ENCODE measurements around the gene GPR143. TPM values are rescaled to one million over a fixed set of nuclear protein-coding genes. Genes with fewer than 3 reads are reported as not detected.

GPR143 gene
- total and polyA plus RNA-seq, 2 donors (not counting 3 experiments of a cell fraction or from before 2014, with no cell fraction given) = 9.3 to 17.7 TPM

DNA sequence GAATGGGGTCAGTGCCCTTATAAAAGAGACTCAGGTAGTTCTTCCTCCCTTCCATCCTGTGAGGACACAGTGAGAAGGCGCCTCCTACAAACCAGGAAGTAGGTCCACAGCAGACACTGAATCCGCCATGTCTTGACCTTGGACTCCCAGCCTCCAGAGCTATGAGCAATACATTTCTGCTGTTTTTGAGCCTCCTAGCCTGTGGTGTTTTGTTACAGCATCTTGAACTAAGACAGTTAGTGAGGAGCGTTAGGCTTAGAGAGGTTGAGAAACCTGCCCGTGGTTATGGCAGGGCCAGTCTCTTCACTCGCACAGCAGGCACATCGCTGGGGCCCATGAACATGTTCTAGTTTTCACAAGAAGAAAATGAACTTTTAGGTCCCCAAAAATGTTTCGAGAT lies 40.3 kb upstream of the GPR143 start:
- no peak overlapping the region for H3K4me3 ChIP-seq (replicated peaks in 1 of 3; ENCODE audit: insufficient read depth in 1 of 3, low read depth in 1 of 3, low read length in 3 of 3)
- DNase-seq (ENCODE audit: low read depth, low spot score) (no peak), FAIRE-seq (no peak)
- BruUV-seq (replicated peaks) = no TSS peak
- H3K9ac ChIP-seq (replicated peaks; ENCODE audit: extremely low read depth, insufficient read depth, low read length) = no peak overlapping the region
- H3K27ac ChIP-seq (ENCODE audit: insufficient read depth, low read depth, low read length) = no peak overlapping the region
- H3K36me3 ChIP-seq (ENCODE audit: control insufficient read depth in 2 of 2, extremely low read depth in 1 of 2, insufficient read depth in 2 of 2, low read length in 2 of 2) = no peaks in the 10 kb centered on the region
- ChIA-PET POLR2A (no interaction called here), CTCF (no interaction called here)
- H3K4me2 ChIP-seq (ENCODE audit: insufficient read depth, low read length) = no peak overlapping the region
- intact Hi-C loops (cut with micrococcal nuclease) (no loop called here), dilution Hi-C loops (cut with MboI; ENCODE audit: extremely low pct_ligation_motif_present, low sequenced_read_pairs) (no loop called here)
- no peaks in the 10 kb centered on the region for H3K27me3 ChIP-seq (ENCODE audit: control insufficient read depth in 2 of 2, insufficient read depth in 2 of 2, low read length in 2 of 2)
- H3K4me1 ChIP-seq (ENCODE audit: control insufficient read depth, extremely low read depth, insufficient read depth, low read length) = no peaks in the 10 kb centered on the region
- no peaks in the 10 kb centered on the region for H4K20me1 ChIP-seq (replicated peaks; ENCODE audit: control insufficient read depth, extremely low read depth, insufficient read depth, low read length)
- no peak overlapping the region for H2AFZ ChIP-seq (ENCODE audit: low read depth, low read length)
- no peaks in the 10 kb centered on the region for H3K9me3 ChIP-seq (replicated peaks; ENCODE audit: control insufficient read depth, insufficient read depth, low read length)
- TF ChIP-seq JUN (IDR thresholded peaks at IDR 0.05; ENCODE audit: borderline replicate concordance, insufficient read depth, insufficient read length, low read depth) (no peak), MYC (IDR thresholded peaks at IDR 0.05; ENCODE audit: low read depth, low read length) (no peak), GATA2 (IDR thresholded peaks at IDR 0.05; ENCODE audit: insufficient read depth, insufficient read length, low read depth, low read length) (no peak), EZH2 (IDR thresholded peaks at IDR 0.05; ENCODE audit: borderline replicate concordance, low read depth, low read length, severe bottlenecking) (no peak), POLR2A (IDR thresholded peaks at IDR 0.05; ENCODE audit: low read depth, low read length) (no peak), POLR2AphosphoS5 (IDR thresholded peaks at IDR 0.05; ENCODE audit: insufficient read depth, low read depth, low read length) (no peak), MAX (IDR thresholded peaks at IDR 0.05; ENCODE audit: insufficient read depth, insufficient read length) (no peak), FOS (IDR thresholded peaks at IDR 0.05; ENCODE audit: borderline replicate concordance, insufficient read depth, low read length) (no peak)
- TF ChIP-seq, protein P1, sequence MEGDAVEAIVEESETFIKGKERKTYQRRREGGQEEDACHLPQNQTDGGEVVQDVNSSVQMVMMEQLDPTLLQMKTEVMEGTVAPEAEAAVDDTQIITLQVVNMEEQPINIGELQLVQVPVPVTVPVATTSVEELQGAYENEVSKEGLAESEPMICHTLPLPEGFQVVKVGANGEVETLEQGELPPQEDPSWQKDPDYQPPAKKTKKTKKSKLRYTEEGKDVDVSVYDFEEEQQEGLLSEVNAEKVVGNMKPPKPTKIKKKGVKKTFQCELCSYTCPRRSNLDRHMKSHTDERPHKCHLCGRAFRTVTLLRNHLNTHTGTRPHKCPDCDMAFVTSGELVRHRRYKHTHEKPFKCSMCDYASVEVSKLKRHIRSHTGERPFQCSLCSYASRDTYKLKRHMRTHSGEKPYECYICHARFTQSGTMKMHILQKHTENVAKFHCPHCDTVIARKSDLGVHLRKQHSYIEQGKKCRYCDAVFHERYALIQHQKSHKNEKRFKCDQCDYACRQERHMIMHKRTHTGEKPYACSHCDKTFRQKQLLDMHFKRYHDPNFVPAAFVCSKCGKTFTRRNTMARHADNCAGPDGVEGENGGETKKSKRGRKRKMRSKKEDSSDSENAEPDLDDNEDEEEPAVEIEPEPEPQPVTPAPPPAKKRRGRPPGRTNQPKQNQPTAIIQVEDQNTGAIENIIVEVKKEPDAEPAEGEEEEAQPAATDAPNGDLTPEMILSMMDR (IDR thresholded peaks at IDR 0.05; ENCODE audit: extremely low read depth in 1 of 2, insufficient read depth in 1 of 2, low read depth in 1 of 2, low read length in 2 of 2) = no peak
- no peaks in the 10 kb centered on the region for H3K79me2 ChIP-seq (ENCODE audit: control insufficient read depth, insufficient read depth, low read length)
- no peaks in the 10 kb centered on the region for H3K9me1 ChIP-seq (replicated peaks; ENCODE audit: control insufficient read depth, extremely low read depth, insufficient read depth, low read length)
